Measurements from ENCODE around the gene HNRNPR. TPM values are rescaled to one million over a fixed set of nuclear protein-coding genes. Genes with fewer than 3 reads are reported as not detected.
"Not testable (repeated sequence)": the region's sequence is repeated elsewhere in the genome, so short reads cannot be mapped to it uniquely, and the experiment has no call there.

Gene HNRNPR
- total and polyA plus RNA-seq, 3 experiments from 2014 or later = 184 to 201 (median 199) TPM

- peaks cover 12 to 80% (median 31%) of the 10 kb centered on the region in 3 donors for H3K36me3 Mint-ChIP-seq
- ChIA-PET CTCF (interaction anchor here (0.6 to 1.0 kb wide), 2 partner anchors 9 to 23 kb away, joined by 3 read pairs; no protein-coding TSS in a partner anchor), POLR2A (no interaction called here)
- no peaks in the 10 kb centered on the region for H3K9me3 Mint-ChIP-seq
- peaks cover 29 to 46% (median 40%) of the 10 kb centered on the region in 3 donors for H3K4me1 Mint-ChIP-seq
- Histone ChIP-seq H3K36me3 (ENCODE audit: insufficient read depth, low read length) (peaks cover 57% of the 10 kb centered on the region), H3K4me1 (ENCODE audit: insufficient read depth, low read length) (no peaks in the 10 kb centered on the region), H3K9me3 (ENCODE audit: low read length) (no peaks in the 10 kb centered on the region), H3K27me3 (ENCODE audit: insufficient read depth, low read length, poor library complexity, severe bottlenecking) (no peaks in the 10 kb centered on the region), H3K4me3 (ENCODE audit: low read length) (no peak overlapping the region), H3K27ac (ENCODE audit: low read depth, low read length) (no peak overlapping the region)
- no peak overlapping the region for H3K4me3 Mint-ChIP-seq
- peak overlapping the region in 2 of 8 donors; percentile 38 to 47 for H3K27ac Mint-ChIP-seq
- DNase-seq = no peak
- peaks cover 0 to 2% of the 10 kb centered on the region in 2 donors for H3K27me3 Mint-ChIP-seq
Observed at GRCh38 chr1:23331713-23332112, 12.4 kb downstream of the HNRNPR start.

- CTCF ChIA-PET = no interaction called here
- H3K36me3 Mint-ChIP-seq = peaks cover 12 to 82% (median 35%) of the 10 kb centered on the region in 3 donors
- H3K4me1 ChIP-seq (ENCODE audit: insufficient read depth, low read length) = no peaks in the 10 kb centered on the region
- peaks cover 60% of the 10 kb centered on the region for H3K36me3 ChIP-seq (ENCODE audit: insufficient read depth, low read length)
- no peaks in the 10 kb centered on the region for H3K27me3 ChIP-seq (ENCODE audit: insufficient read depth, low read length, poor library complexity, severe bottlenecking)
- H3K4me3 Mint-ChIP-seq = no peak overlapping the region
- POLR2A ChIA-PET = no interaction called here
- no peak overlapping the region for H3K27ac Mint-ChIP-seq
- DNase-seq = no peak
- H3K9me3 Mint-ChIP-seq = no peaks in the 10 kb centered on the region
- peaks cover 34 to 52% (median 46%) of the 10 kb centered on the region in 3 donors for H3K4me1 Mint-ChIP-seq
- H3K4me3 ChIP-seq (ENCODE audit: low read length) = no peak overlapping the region
- peaks cover 0 to 2% of the 10 kb centered on the region in 2 donors for H3K27me3 Mint-ChIP-seq
- H3K9me3 ChIP-seq (ENCODE audit: low read length) = no peaks in the 10 kb centered on the region
- H3K27ac ChIP-seq (ENCODE audit: low read depth, low read length) = no peak overlapping the region
Observed at GRCh38 chr1:23330846-23331245, 13.2 kb downstream of the HNRNPR start.

- Mint-ChIP-seq H3K9me3 (no peaks in the 10 kb centered on the region), H3K27ac (peak overlapping the region in 3 of 8 donors; percentile 17 to 82 (median 42)), H3K27me3 (peaks cover 0 to 2% of the 10 kb centered on the region in 2 donors), H3K4me1 (peaks cover 38 to 53% (median 51%) of the 10 kb centered on the region in 3 donors), H3K36me3 (peaks cover 6 to 68% (median 26%) of the 10 kb centered on the region in 3 donors), H3K4me3 (no peak overlapping the region)
- no peak overlapping the region for H3K27ac ChIP-seq (ENCODE audit: low read depth, low read length)
- POLR2A ChIA-PET = interaction anchor here (0.7 kb wide), 1 partner anchor 73 kb away, joined by 3 read pairs; no protein-coding TSS in a partner anchor
- no peak for DNase-seq
- peaks cover 30% of the 10 kb centered on the region for H3K36me3 ChIP-seq (ENCODE audit: insufficient read depth, low read length)
- no peaks in the 10 kb centered on the region for H3K27me3 ChIP-seq (ENCODE audit: insufficient read depth, low read length, poor library complexity, severe bottlenecking)
- no peaks in the 10 kb centered on the region for H3K4me1 ChIP-seq (ENCODE audit: insufficient read depth, low read length)
- CTCF ChIA-PET = no interaction called here
- H3K4me3 ChIP-seq (ENCODE audit: low read length) = no peak overlapping the region
- H3K9me3 ChIP-seq (ENCODE audit: low read length) = no peaks in the 10 kb centered on the region
Observed at GRCh38 chr1:23325393-23325792, 18.7 kb downstream of the HNRNPR start.

GRCh38 chr1:23322770-23323169, 21.3 kb downstream of the HNRNPR start:
- CTCF ChIA-PET = no interaction called here
- no peak overlapping the region for H3K4me3 ChIP-seq (ENCODE audit: low read length)
- H3K4me1 Mint-ChIP-seq = peaks cover 29 to 44% (median 33%) of the 10 kb centered on the region in 3 donors
- H3K4me1 ChIP-seq (ENCODE audit: insufficient read depth, low read length) = no peaks in the 10 kb centered on the region
- peaks cover 0 to 2% of the 10 kb centered on the region in 2 donors for H3K27me3 Mint-ChIP-seq
- POLR2A ChIA-PET = interaction anchor here (0.6 kb wide), 1 partner anchor 22 kb away, joined by 7 read pairs; the partner anchor contains the start of gene HNRNPR
- H3K27me3 ChIP-seq (ENCODE audit: insufficient read depth, low read length, poor library complexity, severe bottlenecking) = no peaks in the 10 kb centered on the region
- no peak overlapping the region for H3K27ac ChIP-seq (ENCODE audit: low read depth, low read length)
- peak overlapping the region in 3 of 8 donors; percentile 34 to 64 (median 47) for H3K27ac Mint-ChIP-seq
- no peak overlapping the region for H3K4me3 Mint-ChIP-seq
- peaks cover 0 to 65% (median 23%) of the 10 kb centered on the region in 3 donors for H3K36me3 Mint-ChIP-seq
- H3K9me3 ChIP-seq (ENCODE audit: low read length) = no peaks in the 10 kb centered on the region
- H3K36me3 ChIP-seq (ENCODE audit: insufficient read depth, low read length) = peaks cover 42% of the 10 kb centered on the region
- no peak for DNase-seq
- H3K9me3 Mint-ChIP-seq = no peaks in the 10 kb centered on the region

GRCh38 chr1:23310280-23310679, 33.8 kb downstream of the HNRNPR start:
- H3K9me3 ChIP-seq (ENCODE audit: low read length); H3K9me3 Mint-ChIP-seq; CTCF ChIA-PET; DNase-seq; H3K27me3 ChIP-seq (ENCODE audit: insufficient read depth, low read length, poor library complexity, severe bottlenecking); H3K27me3 Mint-ChIP-seq; H3K4me3 Mint-ChIP-seq; POLR2A ChIA-PET; H3K4me3 ChIP-seq (ENCODE audit: low read length); H3K4me1 ChIP-seq (ENCODE audit: insufficient read depth, low read length); H3K27ac ChIP-seq (ENCODE audit: low read depth, low read length): not testable (repeated sequence)
- H3K27ac Mint-ChIP-seq = peak overlapping the region in 1 of 8 donors; percentile 62
- H3K36me3 ChIP-seq (ENCODE audit: insufficient read depth, low read length) = peaks cover 21% of the 10 kb centered on the region
- H3K4me1 Mint-ChIP-seq = peaks cover 19 to 43% (median 22%) of the 10 kb centered on the region in 3 donors
- peaks cover 6 to 76% (median 17%) of the 10 kb centered on the region in 3 donors for H3K36me3 Mint-ChIP-seq

GRCh38 chr1:23304140-23304620, 39.9 kb downstream of the HNRNPR start:
- H3K4me1 Mint-ChIP-seq = peaks cover 0 to 6% (median 2%) of the 10 kb centered on the region in 3 donors
- Histone ChIP-seq H3K27ac (ENCODE audit: low read depth, low read length) (no peak overlapping the region), H3K4me1 (ENCODE audit: insufficient read depth, low read length) (no peaks in the 10 kb centered on the region), H3K4me3 (ENCODE audit: low read length) (no peak overlapping the region), H3K36me3 (ENCODE audit: insufficient read depth, low read length) (no peaks in the 10 kb centered on the region), H3K27me3 (ENCODE audit: insufficient read depth, low read length, poor library complexity, severe bottlenecking) (no peaks in the 10 kb centered on the region), H3K9me3 (ENCODE audit: low read length) (no peaks in the 10 kb centered on the region)
- ChIA-PET POLR2A (no interaction called here), CTCF (no interaction called here)
- peak overlapping the region in 4 of 8 donors; percentile 1 to 74 (median 28) for H3K27ac Mint-ChIP-seq
- H3K4me3 Mint-ChIP-seq = no peak overlapping the region
- no peak for DNase-seq
- H3K36me3 Mint-ChIP-seq = peaks cover 0 to 68% (median 14%) of the 10 kb centered on the region in 3 donors
- no peaks in the 10 kb centered on the region for H3K9me3 Mint-ChIP-seq
- H3K27me3 Mint-ChIP-seq = no peaks in the 10 kb centered on the region

GRCh38 chr1:23303524-23303923, 40.6 kb downstream of the HNRNPR start:
- Mint-ChIP-seq H3K27me3 (no peaks in the 10 kb centered on the region), H3K36me3 (peaks cover 0 to 62% (median 14%) of the 10 kb centered on the region in 3 donors), H3K4me3 (no peak overlapping the region)

GRCh38 chr1:23296931-23297330, 47.2 kb downstream of the HNRNPR start:
- H3K27me3 ChIP-seq (ENCODE audit: insufficient read depth, low read length, poor library complexity, severe bottlenecking) = no peaks in the 10 kb centered on the region
- H3K4me3 ChIP-seq (ENCODE audit: low read length) = no peak overlapping the region
- no peaks in the 10 kb centered on the region for H3K9me3 ChIP-seq (ENCODE audit: low read length)
- CTCF ChIA-PET = interaction anchor here (1.2 kb wide), 1 partner anchor 21 kb away, joined by 3 read pairs; no protein-coding TSS in a partner anchor
- no peaks in the 10 kb centered on the region for H3K36me3 ChIP-seq (ENCODE audit: insufficient read depth, low read length)
- POLR2A ChIA-PET = no interaction called here
- H3K4me1 ChIP-seq (ENCODE audit: insufficient read depth, low read length) = no peaks in the 10 kb centered on the region
- no peak for DNase-seq
- no peaks in the 10 kb centered on the region for H3K27me3 Mint-ChIP-seq
- peak overlapping the region in 1 of 8 donors; percentile 5 for H3K27ac Mint-ChIP-seq
- H3K36me3 Mint-ChIP-seq = peaks cover 0 to 43% (median 10%) of the 10 kb centered on the region in 3 donors
- H3K27ac ChIP-seq (ENCODE audit: low read depth, low read length) = no peak overlapping the region
- H3K4me3 Mint-ChIP-seq = no peak overlapping the region
- H3K4me1 Mint-ChIP-seq = peaks cover 0 to 6% (median 0%) of the 10 kb centered on the region in 3 donors
- no peaks in the 10 kb centered on the region for H3K9me3 Mint-ChIP-seq

More at GRCh38 chr1:23303524-23303923, 40.6 kb downstream of the HNRNPR start:
- H3K4me3 ChIP-seq (ENCODE audit: low read length) = no peak overlapping the region
- H3K36me3 ChIP-seq (ENCODE audit: insufficient read depth, low read length) = no peaks in the 10 kb centered on the region
- Mint-ChIP-seq H3K27ac (peak overlapping the region in 3 of 8 donors; percentile 29 to 74 (median 42)), H3K4me1 (peaks cover 0 to 6% (median 2%) of the 10 kb centered on the region in 3 donors), H3K9me3 (no peaks in the 10 kb centered on the region)
- no peak overlapping the region for H3K27ac ChIP-seq (ENCODE audit: low read depth, low read length)
- DNase-seq = no peak
- no peaks in the 10 kb centered on the region for H3K27me3 ChIP-seq (ENCODE audit: insufficient read depth, low read length, poor library complexity, severe bottlenecking)
- POLR2A ChIA-PET = no interaction called here
- CTCF ChIA-PET = no interaction called here
- no peaks in the 10 kb centered on the region for H3K4me1 ChIP-seq (ENCODE audit: insufficient read depth, low read length)
- H3K9me3 ChIP-seq (ENCODE audit: low read length) = no peaks in the 10 kb centered on the region
